ENCODE results near the gene CTSL. TPM values are rescaled to one million over a fixed set of nuclear protein-coding genes. Genes with fewer than 3 reads are reported as not detected.

CTSL gene
- total RNA-seq, 1 experiment from 2014 or later: 84.2 TPM

- Mint-ChIP-seq H3K4me1 (ENCODE audit: insufficient read depth, unreplicated experiment) (peaks cover 13% of the 10 kb centered on the region), H3K9me3 (ENCODE audit: unreplicated experiment) (no peaks in the 10 kb centered on the region), H3K27ac (ENCODE audit: low read depth, unreplicated experiment) (no peak overlapping the region), H3K4me3 (ENCODE audit: unreplicated experiment) (no peak overlapping the region), H3K27me3 (ENCODE audit: insufficient read depth, unreplicated experiment) (no peaks in the 10 kb centered on the region), H3K36me3 (ENCODE audit: insufficient read depth, unreplicated experiment) (peaks cover 51% of the 10 kb centered on the region)
- intact Hi-C loops (cut with micrococcal nuclease): no loop called here
- no peak for DNase-seq (ENCODE audit: unreplicated experiment)
- ChIA-PET CTCF (interaction anchor here (0.6 to 1.2 kb wide), 3 partner anchors 17 to 103 kb away, joined by 3 to 4 read pairs (median 3); partner anchors contain the start of gene CTSL), POLR2A (interaction anchor here (1.7 kb wide), 1 partner anchor 17 kb away, joined by 6 read pairs; the partner anchor contains the start of gene CTSL)
- TF ChIP-seq, protein P1, sequence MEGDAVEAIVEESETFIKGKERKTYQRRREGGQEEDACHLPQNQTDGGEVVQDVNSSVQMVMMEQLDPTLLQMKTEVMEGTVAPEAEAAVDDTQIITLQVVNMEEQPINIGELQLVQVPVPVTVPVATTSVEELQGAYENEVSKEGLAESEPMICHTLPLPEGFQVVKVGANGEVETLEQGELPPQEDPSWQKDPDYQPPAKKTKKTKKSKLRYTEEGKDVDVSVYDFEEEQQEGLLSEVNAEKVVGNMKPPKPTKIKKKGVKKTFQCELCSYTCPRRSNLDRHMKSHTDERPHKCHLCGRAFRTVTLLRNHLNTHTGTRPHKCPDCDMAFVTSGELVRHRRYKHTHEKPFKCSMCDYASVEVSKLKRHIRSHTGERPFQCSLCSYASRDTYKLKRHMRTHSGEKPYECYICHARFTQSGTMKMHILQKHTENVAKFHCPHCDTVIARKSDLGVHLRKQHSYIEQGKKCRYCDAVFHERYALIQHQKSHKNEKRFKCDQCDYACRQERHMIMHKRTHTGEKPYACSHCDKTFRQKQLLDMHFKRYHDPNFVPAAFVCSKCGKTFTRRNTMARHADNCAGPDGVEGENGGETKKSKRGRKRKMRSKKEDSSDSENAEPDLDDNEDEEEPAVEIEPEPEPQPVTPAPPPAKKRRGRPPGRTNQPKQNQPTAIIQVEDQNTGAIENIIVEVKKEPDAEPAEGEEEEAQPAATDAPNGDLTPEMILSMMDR (IDR thresholded peaks at IDR 0.05; ENCODE audit: unreplicated experiment): no peak
- no TSS peak for BruUV-seq (replicated peaks)
Observed at GRCh38 chr9:87708986-87709728, 16.8 kb upstream of the CTSL start.

GRCh38 chr9:87710443-87710842, 15.5 kb upstream of the CTSL start:
- no peak overlapping the region for H3K4me3 Mint-ChIP-seq (ENCODE audit: unreplicated experiment)
- H3K27ac Mint-ChIP-seq (ENCODE audit: low read depth, unreplicated experiment): no peak overlapping the region
- intact Hi-C loops (cut with micrococcal nuclease): no loop called here
- H3K36me3 Mint-ChIP-seq (ENCODE audit: insufficient read depth, unreplicated experiment): peaks cover 40% of the 10 kb centered on the region
- CTCF ChIA-PET: interaction anchor here (1.8 kb wide), 1 partner anchor 15 kb away, joined by 4 read pairs; no protein-coding TSS in a partner anchor
- no peak for DNase-seq (ENCODE audit: unreplicated experiment)
- peaks cover 17% of the 10 kb centered on the region for H3K4me1 Mint-ChIP-seq (ENCODE audit: insufficient read depth, unreplicated experiment)
- POLR2A ChIA-PET: no interaction called here
- BruUV-seq (replicated peaks): no TSS peak
- TF ChIP-seq, protein P1 (IDR thresholded peaks at IDR 0.05; ENCODE audit: unreplicated experiment): no peak
- H3K9me3 Mint-ChIP-seq (ENCODE audit: unreplicated experiment): no peaks in the 10 kb centered on the region
- H3K27me3 Mint-ChIP-seq (ENCODE audit: insufficient read depth, unreplicated experiment): no peaks in the 10 kb centered on the region

DNA sequence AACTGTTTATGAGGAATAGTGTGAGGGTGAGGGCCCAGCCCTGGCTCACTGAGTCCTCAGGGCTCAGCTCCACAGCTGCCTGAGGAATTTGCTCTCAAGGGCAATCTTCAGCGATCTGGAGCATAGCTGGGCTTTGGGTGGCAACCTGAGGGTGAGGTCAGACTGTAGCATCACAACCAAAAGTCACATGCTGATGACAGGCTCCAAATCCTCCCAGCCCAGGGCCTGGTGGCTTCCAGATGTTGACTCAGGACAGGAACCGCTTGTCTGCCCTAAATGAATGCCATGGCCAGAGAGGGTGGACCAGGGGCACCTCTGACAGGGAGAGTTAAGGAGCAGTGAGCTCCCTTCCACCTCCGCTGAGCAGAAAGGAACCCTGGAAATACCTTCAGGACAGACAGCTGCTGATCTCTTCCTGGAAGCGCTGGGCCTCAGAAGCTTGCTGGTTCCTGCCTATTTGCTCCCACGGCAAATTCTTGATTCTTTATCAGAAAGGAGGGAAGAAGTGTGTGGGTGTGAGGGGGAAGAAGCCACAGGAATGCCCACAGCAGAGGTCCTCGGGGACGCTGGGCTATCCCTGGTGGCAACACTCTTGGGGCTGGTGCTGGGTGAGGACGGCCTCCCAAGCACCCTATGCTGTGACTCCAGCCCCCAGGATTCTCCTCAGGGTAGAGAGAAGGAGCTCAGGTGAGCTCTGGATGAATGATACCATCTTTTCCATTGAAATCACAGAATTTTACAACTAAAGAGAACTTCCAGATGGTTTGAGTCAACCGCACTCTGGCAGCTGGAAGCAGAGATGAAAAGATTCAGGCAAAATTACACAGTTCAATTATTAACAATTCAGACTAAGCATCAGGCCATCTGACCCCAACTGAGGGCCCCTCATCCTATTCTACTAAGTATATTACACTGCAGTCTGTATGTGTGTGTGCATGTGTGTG, 13.8 kb upstream of the CTSL start:
- no peak overlapping the region for H3K4me3 Mint-ChIP-seq (ENCODE audit: unreplicated experiment)

More for the DNA sequence above, 13.8 kb upstream of the CTSL start:
- Mint-ChIP-seq H3K36me3 (ENCODE audit: insufficient read depth, unreplicated experiment) (peaks cover 28% of the 10 kb centered on the region), H3K27ac (ENCODE audit: low read depth, unreplicated experiment) (peak overlapping the region; percentile 85), H3K27me3 (ENCODE audit: insufficient read depth, unreplicated experiment) (no peaks in the 10 kb centered on the region), H3K4me1 (ENCODE audit: insufficient read depth, unreplicated experiment) (peaks cover 17% of the 10 kb centered on the region), H3K9me3 (ENCODE audit: unreplicated experiment) (no peaks in the 10 kb centered on the region)
- CTCF ChIA-PET: interaction anchor here (0.7 to 1.8 kb wide), 3 partner anchors 17 to 102 kb away, joined by 3 to 11 read pairs (median 4); no protein-coding TSS in a partner anchor
- DNase-seq (ENCODE audit: unreplicated experiment): no peak
- BruUV-seq (replicated peaks): no TSS peak
- intact Hi-C loops (cut with micrococcal nuclease): no loop called here
- POLR2A ChIA-PET: interaction anchor here (1.1 to 1.3 kb wide), 2 partner anchors 13 kb away, joined by 3 read pairs; no protein-coding TSS in a partner anchor
- TF ChIP-seq, protein P1 (IDR thresholded peaks at IDR 0.05; ENCODE audit: unreplicated experiment): no peak

Data from MCF 10A (cell line).